WERI-Rb-1 (cell line): ENCODE data around the gene KCNE4.

Experiments used
- DNase-seq: peaks from one replicate; pipeline ENCODE4 v3.0.0-alpha.2; 2020
- H3K27ac ChIP-seq: fragments of 250-450 bp; sonication (Bioruptor Pico); 2 replicates; pipeline ENCODE4 v1.5.1; 2020; ENCODE audit warnings: mild to moderate bottlenecking, moderate library complexity
- H3K27me3 ChIP-seq: fragments of 250-450 bp; sonication (Bioruptor Pico); 2 replicates; pipeline ENCODE4 v1.5.1; 2021; ENCODE audit warnings: mild to moderate bottlenecking, low read depth, moderate library complexity; ENCODE audit not compliant: insufficient read depth, severe bottlenecking
- H3K36me3 ChIP-seq: fragments of 250-450 bp; sonication (Bioruptor Pico); 2 replicates; pipeline ENCODE4 v1.5.1; 2020; ENCODE audit warnings: mild to moderate bottlenecking, moderate library complexity
- H3K4me3 ChIP-seq: 2 replicates; pipeline ENCODE4 v1.5.1; 2011; ENCODE audit warnings: low read depth, mild to moderate bottlenecking, control low read depth, low read length
- H3K9me3 ChIP-seq: fragments of 250-450 bp; sonication (Bioruptor Pico); 2 replicates; pipeline ENCODE4 v1.5.1; 2021; ENCODE audit warnings: mild to moderate bottlenecking, moderate library complexity; ENCODE audit not compliant: severe bottlenecking
- CTCF ChIP-seq: IDR thresholded peaks from 2 replicates; pipeline ENCODE4 v1.5.1; 2011; ENCODE audit warnings: low read depth, mild to moderate bottlenecking, control low read depth, inconsistent platforms, low read length

Gene KCNE4

GRCh38 chr2:223099561-223099960, 47.6 kb downstream of the KCNE4 start:
- H3K9me3 ChIP-seq: peaks cover 2% of the 10 kb centered on the region
- peak overlapping the region; percentile 11; the same call in 1 of the 2 replicates for H3K4me3 ChIP-seq
- no peak for TF ChIP-seq CTCF
- peak overlapping the region; percentile 84 for H3K27ac ChIP-seq
- H3K36me3 ChIP-seq: no peaks in the 10 kb centered on the region
- DNase-seq: peak; percentile 93
- H3K27me3 ChIP-seq: no peaks in the 10 kb centered on the region

GRCh38 chr2:223100061-223100511, 48.1 kb downstream of the KCNE4 start:
- TF ChIP-seq CTCF: no peak
- Histone ChIP-seq H3K36me3 (no peaks in the 10 kb centered on the region), H3K9me3 (peaks cover 2% of the 10 kb centered on the region), H3K4me3 (peak overlapping the region; percentile 11; the same call in 1 of the 2 replicates), H3K27ac (peak overlapping the region; percentile 84), H3K27me3 (no peaks in the 10 kb centered on the region)
- peak; percentile 87 for DNase-seq

GRCh38 chr2:223101340-223102039, 49.5 kb downstream of the KCNE4 start:
- peak overlapping the region; percentile 84 for H3K27ac ChIP-seq
- H3K9me3 ChIP-seq: peaks cover 2% of the 10 kb centered on the region
- H3K36me3 ChIP-seq: no peaks in the 10 kb centered on the region
- peak; percentile 95 for DNase-seq
- H3K4me3 ChIP-seq: peak overlapping the region; percentile 5; the same call in 1 of the 2 replicates
- TF ChIP-seq CTCF: peak; percentile 83
- H3K27me3 ChIP-seq: no peaks in the 10 kb centered on the region

GRCh38 chr2:223102040-223102400, 50.0 kb downstream of the KCNE4 start:
- H3K9me3 ChIP-seq: peaks cover 2% of the 10 kb centered on the region
- peak overlapping the region; percentile 77 for H3K27ac ChIP-seq
- no peak for TF ChIP-seq CTCF
- no peak overlapping the region for H3K4me3 ChIP-seq
- H3K36me3 ChIP-seq: no peaks in the 10 kb centered on the region
- no peaks in the 10 kb centered on the region for H3K27me3 ChIP-seq
- DNase-seq: peak; percentile 51

GRCh38 chr2:223102450-223102849, 50.5 kb downstream of the KCNE4 start:
- peak overlapping the region; percentile 77 for H3K27ac ChIP-seq
- H3K27me3 ChIP-seq: no peaks in the 10 kb centered on the region
- H3K4me3 ChIP-seq: no peak overlapping the region
- no peak for TF ChIP-seq CTCF
- no peaks in the 10 kb centered on the region for H3K36me3 ChIP-seq
- no peak for DNase-seq
- H3K9me3 ChIP-seq: peaks cover 2% of the 10 kb centered on the region
